A549 (cell line): ENCODE results near the gene ASPSCR1.
"Not testable (repeated sequence)": the region's sequence is repeated elsewhere in the genome, so short reads cannot be mapped to it uniquely, and the experiment has no call there.

Experiments
- CHD4 ChIP-seq: fragments of 200-600 bp; sonication (generic); IDR thresholded peaks from 2 replicates; pipeline ENCODE4 v1.6.1; 2016; ENCODE audit warnings: antibody characterized with exemption, mild to moderate bottlenecking, borderline replicate concordance
- CTCF ChIP-seq: fragments of >200 bp; sonication (Bioruptor Twin); formaldehyde crosslinking; IDR thresholded peaks from 3 replicates; pipeline ENCODE4 v1.5.1; 2016
- EP300 ChIP-seq, 2 experiments: fragments of >200 bp; sonication (Bioruptor Twin); formaldehyde crosslinking; IDR thresholded peaks; 2 replicates in 1 of 2; 3 replicates in 1 of 2; pipeline ENCODE4 v1.6.1; 2016 to 2017
- ESRRA ChIP-seq: fragments of 150-350 bp; IDR thresholded peaks from 2 replicates; pipeline ENCODE4 v1.6.1; 2014; ENCODE audit warnings: mild to moderate bottlenecking, low read length, borderline replicate concordance
- GATA3 ChIP-seq: IDR thresholded peaks from 2 replicates; pipeline ENCODE4 v1.6.1; 2012; ENCODE audit warnings: borderline replicate concordance
- HES2 ChIP-seq: fragments of >200 bp; sonication (Bioruptor Twin); formaldehyde crosslinking; IDR thresholded peaks from 2 replicates; pipeline ENCODE4 v1.6.1; 2016
- HMGXB4 ChIP-seq: fragments of 250-450 bp; sonication (Bioruptor Pico); IDR thresholded peaks from 2 replicates; pipeline ENCODE4 v1.5.0; 2021; ENCODE audit warnings: mild to moderate bottlenecking, moderate library complexity, borderline replicate concordance
- MAX ChIP-seq: IDR thresholded peaks from 2 replicates; pipeline ENCODE4 v1.6.1; 2012
- MYC ChIP-seq: IDR thresholded peaks from 2 replicates; pipeline ENCODE4 v1.6.1; 2012; ENCODE audit warnings: mild to moderate bottlenecking, inconsistent platforms, low read length, improper control_type of control experiment, borderline replicate concordance
- POLR2A ChIP-seq: IDR thresholded peaks from 2 replicates; pipeline ENCODE4 v1.6.1; 2012; ENCODE audit warnings: mild to moderate bottlenecking, low read length
- POLR2AphosphoS2 ChIP-seq: conservative IDR thresholded peaks from 2 replicates; pipeline ENCODE4 v1.6.1; 2012; ENCODE audit warnings: low read length, improper control_type of control experiment, inconsistent platforms
- RFX5 ChIP-seq: fragments of 450-650 bp; IDR thresholded peaks from 2 replicates; pipeline ENCODE4 v1.7.1; 2014; ENCODE audit warnings: antibody characterized with exemption, mild to moderate bottlenecking, moderate library complexity
- SREBF2 ChIP-seq: fragments of 450-650 bp; IDR thresholded peaks from 2 replicates; pipeline ENCODE4 v1.6.1; 2014; ENCODE audit warnings: mild to moderate bottlenecking, moderate library complexity

GRCh38 chr17:81981511-81981910 is 4.1 kb downstream of the ASPSCR1 start:
- not testable (repeated sequence) for TF ChIP-seq CTCF; POLR2A; GATA3; RFX5; EP300 (IDR thresholded peaks at IDR 0.05); MAX; MYC; HMGXB4; CHD4; POLR2AphosphoS2; HES2; SREBF2; ESRRA
